Ramos (cell line): ENCODE results near the gene BIRC3.
"Not testable (repeated sequence)": the region's sequence is repeated elsewhere in the genome, so short reads cannot be mapped to it uniquely, and the experiment has no call there.

Source experiments
- in situ Hi-C: fragments of 300-500 bp; cut with MboI; formaldehyde crosslinking; loops from one replicate; pipeline ENCODE4 v1.14.3; 2022; ENCODE audit warnings: low sequenced_read_pairs; ENCODE audit not compliant: unreplicated experiment

BIRC3 gene

DNA sequence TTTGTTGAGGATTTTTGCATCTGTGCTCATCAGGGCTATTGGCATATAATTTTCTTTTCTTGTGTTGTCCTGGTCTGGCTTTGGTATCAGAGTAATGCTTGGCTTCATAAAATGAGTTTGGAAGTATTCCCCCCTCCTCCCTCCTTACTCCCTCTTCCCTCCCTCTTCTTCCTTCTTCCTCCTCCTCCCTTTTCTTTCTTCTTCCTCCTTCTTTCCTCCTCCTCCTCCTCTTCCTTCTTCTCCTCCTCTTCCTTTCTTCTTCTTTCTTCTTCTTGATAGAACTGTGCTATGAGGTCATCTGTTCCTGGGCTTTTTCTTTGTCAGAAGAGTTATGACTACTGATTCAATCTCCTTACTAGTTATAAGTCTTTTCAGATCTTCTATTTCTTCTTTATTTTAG, 39.8 kb downstream of the BIRC3 start:
- in situ Hi-C loops: no loop called here

DNA sequence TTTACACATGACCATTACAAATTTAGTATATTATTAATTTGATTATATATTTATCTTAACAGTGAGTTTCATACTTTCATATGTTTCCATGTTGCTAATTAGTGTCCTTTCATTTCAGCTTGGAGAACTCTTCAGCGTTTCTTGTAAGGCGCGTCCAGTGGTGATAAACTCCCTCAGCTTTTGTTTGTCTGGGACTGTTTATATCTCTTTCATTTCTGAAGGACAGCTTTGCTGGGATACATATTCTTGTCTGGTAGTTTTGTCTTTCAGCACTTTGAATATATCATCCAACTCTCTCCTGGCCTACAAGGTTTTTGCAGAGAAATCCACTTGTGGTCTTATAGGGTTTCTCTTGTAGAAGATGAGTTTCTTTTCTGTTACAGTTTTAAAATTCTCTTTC, 42.1 kb downstream of the BIRC3 start:
- in situ Hi-C loops: no loop called here

GRCh38 chr11:102360681-102361080, 43.4 kb downstream of the BIRC3 start:
- in situ Hi-C loops: no loop called here

GRCh38 chr11:102361086-102362031, 44.1 kb downstream of the BIRC3 start:
- in situ Hi-C loops: no loop called here

DNA sequence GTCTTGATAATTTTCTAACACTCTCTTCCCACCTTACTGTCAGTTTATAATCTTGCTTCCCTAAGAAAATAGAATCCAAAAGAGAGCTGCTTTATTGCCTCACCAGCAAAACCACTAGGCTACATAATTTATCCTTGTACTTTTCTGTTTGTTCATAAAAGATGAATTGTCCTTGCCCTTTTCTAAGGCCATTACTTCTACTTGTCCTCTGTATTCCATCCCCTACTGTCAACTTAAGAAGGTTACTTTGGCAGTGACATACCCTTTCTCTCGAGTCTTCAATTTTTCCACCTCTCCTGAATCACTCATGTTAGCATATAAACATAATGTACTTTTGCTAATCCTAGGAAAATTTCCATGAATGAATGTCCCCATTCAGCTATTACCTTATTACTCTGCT, 47.7 kb downstream of the BIRC3 start:
- in situ Hi-C loops: no loop called here

- in situ Hi-C loops: no loop called here
These were observed 50.1 kb downstream of the BIRC3 start for GRCh38 chr11:102367364-102367763.

DNA sequence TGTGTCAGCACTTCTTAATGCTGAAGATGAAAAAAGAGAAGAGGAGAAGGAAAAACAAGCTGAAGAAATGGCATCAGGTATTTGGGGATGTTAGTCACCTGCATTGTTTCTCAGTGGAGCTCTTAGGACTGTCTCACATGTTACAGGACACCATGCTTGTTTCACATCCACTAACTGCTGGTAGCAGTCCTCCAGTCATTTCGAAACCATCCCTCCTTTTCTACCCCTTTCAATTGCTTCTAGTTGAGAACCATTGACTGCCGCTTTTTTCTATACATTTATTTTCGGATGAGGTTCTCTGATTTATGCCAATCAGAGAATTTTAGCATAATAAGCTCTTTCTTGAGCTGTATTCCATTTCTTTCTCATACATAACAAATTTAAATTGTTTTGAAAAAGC, 51.2 kb downstream of the BIRC3 start:
- in situ Hi-C loops: no loop called here

GRCh38 chr11:102374633-102375424, 57.5 kb downstream of the BIRC3 start:
- in situ Hi-C loops: not testable (repeated sequence)

DNA sequence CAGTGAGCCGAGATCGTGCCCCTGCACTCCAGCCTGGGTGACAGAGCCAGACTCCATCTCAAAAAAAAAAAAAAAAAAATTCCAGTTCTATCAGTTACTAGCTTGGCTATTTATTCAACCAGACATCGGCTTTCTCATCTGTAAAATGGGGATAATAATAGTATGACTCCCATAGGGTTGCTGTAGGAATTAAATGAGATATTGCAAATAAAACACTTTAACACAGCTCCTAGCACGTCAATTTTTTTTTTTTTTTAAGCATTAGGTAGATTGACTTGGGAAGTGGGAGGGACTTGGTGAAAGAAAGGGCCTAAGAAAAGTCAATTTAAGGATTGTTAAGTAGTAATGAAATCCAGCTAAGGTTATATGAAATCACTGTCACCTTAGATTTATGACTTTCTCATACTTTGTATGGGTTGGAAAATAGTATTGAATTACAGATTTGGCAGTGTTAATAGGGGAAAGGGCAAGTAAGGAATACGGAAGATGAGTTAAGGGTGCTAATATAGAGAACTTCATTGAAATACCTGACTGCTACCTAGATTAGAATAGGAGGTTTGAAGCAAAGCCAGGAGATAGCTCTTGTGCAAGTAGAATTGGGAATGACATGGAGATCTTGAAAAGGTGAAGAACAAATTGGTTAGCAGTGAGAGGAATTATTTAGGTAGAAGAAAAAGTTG, 58.6 kb downstream of the BIRC3 start:
- in situ Hi-C loops: no loop called here

DNA sequence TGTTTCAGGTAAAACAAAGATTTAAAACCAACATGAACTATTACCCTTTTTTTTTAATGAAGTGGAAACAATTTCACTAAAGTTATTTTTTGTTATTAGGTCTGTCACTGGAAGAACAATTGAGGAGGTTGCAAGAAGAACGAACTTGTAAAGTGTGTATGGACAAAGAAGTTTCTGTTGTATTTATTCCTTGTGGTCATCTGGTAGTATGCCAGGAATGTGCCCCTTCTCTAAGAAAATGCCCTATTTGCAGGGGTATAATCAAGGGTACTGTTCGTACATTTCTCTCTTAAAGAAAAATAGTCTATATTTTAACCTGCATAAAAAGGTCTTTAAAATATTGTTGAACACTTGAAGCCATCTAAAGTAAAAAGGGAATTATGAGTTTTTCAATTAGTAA, 60.6 kb downstream of the BIRC3 start:
- in situ Hi-C loops: no loop called here

DNA sequence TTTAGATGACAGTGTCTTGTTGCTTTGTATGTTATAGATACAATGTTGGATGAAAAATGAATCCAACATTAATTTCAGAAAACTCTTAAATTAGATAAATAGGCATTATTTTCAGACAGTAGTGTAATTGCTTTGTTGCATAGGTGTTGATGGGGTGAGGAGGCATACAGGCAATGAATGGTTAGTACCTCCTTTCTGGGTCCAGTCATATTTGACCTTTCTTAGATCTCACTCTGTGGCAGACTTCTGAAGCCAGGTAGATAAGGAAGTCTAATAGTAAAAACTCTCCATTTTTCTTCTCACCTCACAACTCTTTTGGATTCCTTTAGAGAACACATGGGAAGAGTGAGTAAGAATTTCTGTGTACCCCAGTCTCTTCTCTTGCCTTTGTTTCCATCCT, 61.5 kb downstream of the BIRC3 start:
- in situ Hi-C loops: no loop called here

- in situ Hi-C loops: no loop called here
These were observed 65.1 kb downstream of the BIRC3 start for GRCh38 chr11:102382384-102382783.

GRCh38 chr11:102383839-102384238, 66.6 kb downstream of the BIRC3 start:
- in situ Hi-C loops: no loop called here

GRCh38 chr11:102384419-102385079, 67.3 kb downstream of the BIRC3 start:
- in situ Hi-C loops: no loop called here

DNA sequence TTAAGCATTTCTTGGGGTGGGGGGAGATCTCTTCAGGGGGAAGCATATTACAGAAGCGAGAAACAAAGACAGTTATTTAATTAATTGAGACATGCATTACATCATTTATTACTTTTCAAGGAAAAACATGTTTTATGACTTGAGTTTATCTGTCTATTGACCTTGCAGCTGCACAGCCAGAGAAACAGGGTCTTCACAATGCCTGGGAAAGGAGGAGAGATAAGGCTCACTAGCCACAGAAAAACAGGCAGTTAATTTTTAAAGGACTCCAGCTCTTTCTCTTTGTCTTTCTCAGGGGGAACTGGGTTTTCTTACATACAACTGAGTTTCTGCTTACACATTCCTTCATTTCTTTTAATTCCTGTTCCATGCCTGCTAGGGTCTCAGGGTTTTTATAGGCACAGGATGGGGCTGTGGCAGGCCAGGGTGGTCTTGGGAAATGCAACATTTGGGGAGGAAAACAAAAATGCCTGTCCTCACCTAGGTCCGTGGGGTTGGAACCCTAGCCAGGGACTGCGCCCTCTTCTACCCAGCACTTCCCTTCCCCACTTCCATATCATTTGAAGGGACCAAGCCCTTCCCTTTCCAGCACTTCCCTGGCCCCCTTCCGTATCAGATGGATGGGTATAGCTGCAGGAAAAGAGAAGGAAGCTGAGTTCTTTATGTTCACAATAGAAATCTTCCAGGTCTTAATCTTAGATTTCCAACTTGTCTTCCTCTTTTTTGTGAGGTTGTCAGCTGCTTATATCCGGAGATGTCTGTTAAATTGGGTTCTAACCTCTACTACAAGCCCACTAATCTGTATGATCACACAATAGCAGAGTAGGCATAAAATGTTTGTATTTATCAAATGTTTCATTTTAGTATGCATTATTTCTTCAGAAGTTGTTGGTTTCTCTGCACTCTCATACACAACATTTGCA, 68.1 kb downstream of the BIRC3 start:
- in situ Hi-C loops: no loop called here

GRCh38 chr11:102386136-102386734, 69.0 kb downstream of the BIRC3 start:
- in situ Hi-C loops: no loop called here

DNA sequence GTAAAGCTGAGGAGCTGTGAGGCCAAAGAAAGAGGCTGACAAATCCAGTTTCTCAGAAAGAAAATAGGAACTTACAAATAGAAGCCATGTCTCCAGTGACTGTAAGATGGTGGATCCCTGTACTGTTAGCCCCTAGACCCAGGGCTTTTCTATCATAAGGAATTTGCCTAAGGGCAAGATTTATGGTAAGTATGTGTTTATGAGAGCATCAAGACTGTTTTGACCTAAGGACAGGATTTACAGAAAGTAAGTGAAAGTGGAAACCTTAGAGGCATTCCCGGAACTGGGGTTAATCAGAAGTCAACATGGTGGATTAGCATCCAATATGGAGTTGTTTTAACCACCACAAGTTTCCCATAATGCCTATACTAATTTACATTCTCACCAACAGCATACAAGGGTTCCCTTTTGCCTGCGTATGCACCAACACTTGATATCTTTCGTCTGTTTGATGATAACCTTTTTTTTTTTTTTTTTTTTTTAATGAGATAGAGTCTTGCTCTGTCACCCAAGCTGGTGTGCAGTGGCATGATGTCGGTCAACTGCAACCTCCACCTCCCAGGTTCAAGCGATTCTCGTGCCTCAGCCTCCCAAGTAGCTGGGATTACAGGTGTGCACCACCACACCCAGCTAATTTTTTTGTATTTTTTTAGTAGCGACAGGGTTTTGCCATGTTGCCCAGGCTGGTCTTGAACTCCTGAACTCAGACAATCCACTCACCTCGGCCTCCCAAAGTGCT, 69.9 kb downstream of the BIRC3 start:
- in situ Hi-C loops: no loop called here
